Measurements from ENCODE around the gene FRS2.

DNA sequence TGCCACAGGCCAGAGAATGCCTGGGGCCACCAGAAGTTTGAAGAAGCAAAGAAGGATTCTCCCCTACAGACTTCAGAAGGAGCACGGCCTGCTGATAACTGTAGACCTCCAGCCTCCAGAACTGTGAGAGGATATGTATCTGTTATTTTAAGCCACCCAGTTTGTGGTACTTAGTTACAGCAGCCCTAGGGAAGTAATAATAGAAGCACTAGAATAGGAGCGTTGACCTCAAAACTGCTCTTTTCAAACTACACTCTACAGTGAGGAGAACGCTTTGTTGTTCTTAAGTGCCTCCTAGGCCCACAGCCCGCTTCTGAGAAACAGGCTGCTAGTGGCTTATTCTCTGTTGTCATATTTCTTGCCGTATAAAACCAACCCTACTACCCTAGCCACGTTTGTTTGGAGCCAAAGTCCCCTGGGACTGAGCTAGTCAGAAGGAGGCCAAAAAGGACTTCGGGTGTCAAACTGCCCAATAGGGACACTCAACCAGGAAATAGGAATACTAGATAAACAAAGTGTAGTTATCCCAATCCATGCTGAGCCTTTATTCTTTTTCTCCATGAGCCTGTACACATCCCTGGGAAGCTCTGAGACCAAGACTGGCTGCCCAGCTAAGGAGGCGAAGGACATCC lies 38.5 kb upstream of the FRS2 start:
- no peak for TF ChIP-seq TCF3 (IDR thresholded peaks at IDR 0.05; ENCODE audit: borderline replicate concordance, insufficient read depth, low read depth, low read length)
- TF ChIP-seq, protein P1, sequence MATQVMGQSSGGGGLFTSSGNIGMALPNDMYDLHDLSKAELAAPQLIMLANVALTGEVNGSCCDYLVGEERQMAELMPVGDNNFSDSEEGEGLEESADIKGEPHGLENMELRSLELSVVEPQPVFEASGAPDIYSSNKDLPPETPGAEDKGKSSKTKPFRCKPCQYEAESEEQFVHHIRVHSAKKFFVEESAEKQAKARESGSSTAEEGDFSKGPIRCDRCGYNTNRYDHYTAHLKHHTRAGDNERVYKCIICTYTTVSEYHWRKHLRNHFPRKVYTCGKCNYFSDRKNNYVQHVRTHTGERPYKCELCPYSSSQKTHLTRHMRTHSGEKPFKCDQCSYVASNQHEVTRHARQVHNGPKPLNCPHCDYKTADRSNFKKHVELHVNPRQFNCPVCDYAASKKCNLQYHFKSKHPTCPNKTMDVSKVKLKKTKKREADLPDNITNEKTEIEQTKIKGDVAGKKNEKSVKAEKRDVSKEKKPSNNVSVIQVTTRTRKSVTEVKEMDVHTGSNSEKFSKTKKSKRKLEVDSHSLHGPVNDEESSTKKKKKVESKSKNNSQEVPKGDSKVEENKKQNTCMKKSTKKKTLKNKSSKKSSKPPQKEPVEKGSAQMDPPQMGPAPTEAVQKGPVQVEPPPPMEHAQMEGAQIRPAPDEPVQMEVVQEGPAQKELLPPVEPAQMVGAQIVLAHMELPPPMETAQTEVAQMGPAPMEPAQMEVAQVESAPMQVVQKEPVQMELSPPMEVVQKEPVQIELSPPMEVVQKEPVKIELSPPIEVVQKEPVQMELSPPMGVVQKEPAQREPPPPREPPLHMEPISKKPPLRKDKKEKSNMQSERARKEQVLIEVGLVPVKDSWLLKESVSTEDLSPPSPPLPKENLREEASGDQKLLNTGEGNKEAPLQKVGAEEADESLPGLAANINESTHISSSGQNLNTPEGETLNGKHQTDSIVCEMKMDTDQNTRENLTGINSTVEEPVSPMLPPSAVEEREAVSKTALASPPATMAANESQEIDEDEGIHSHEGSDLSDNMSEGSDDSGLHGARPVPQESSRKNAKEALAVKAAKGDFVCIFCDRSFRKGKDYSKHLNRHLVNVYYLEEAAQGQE (IDR thresholded peaks at IDR 0.05; ENCODE audit: low read depth, low read length), result no peak
- TF ChIP-seq NFYB (IDR thresholded peaks at IDR 0.05; ENCODE audit: insufficient read depth, low read depth, low read length), result no peak
- no peak for TF ChIP-seq CEBPB (IDR thresholded peaks at IDR 0.05; ENCODE audit: borderline replicate concordance in 1 of 2, low read depth in 2 of 2, low read length in 2 of 2)
- TF ChIP-seq, protein P2, sequence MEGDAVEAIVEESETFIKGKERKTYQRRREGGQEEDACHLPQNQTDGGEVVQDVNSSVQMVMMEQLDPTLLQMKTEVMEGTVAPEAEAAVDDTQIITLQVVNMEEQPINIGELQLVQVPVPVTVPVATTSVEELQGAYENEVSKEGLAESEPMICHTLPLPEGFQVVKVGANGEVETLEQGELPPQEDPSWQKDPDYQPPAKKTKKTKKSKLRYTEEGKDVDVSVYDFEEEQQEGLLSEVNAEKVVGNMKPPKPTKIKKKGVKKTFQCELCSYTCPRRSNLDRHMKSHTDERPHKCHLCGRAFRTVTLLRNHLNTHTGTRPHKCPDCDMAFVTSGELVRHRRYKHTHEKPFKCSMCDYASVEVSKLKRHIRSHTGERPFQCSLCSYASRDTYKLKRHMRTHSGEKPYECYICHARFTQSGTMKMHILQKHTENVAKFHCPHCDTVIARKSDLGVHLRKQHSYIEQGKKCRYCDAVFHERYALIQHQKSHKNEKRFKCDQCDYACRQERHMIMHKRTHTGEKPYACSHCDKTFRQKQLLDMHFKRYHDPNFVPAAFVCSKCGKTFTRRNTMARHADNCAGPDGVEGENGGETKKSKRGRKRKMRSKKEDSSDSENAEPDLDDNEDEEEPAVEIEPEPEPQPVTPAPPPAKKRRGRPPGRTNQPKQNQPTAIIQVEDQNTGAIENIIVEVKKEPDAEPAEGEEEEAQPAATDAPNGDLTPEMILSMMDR (IDR thresholded peaks at IDR 0.05 in 2 of 3, conservative IDR thresholded peaks at IDR 0.05 in 1 of 3; ENCODE audit: control insufficient read depth in 2 of 3, extremely low read depth in 1 of 3, insufficient read depth in 1 of 3, low read depth in 3 of 3, low read length in 3 of 3), result no peak
- TF ChIP-seq POLR2A (IDR thresholded peaks at IDR 0.05; ENCODE audit: low read depth, low read length), result no peak
- TF ChIP-seq FOXM1 (IDR thresholded peaks at IDR 0.05; ENCODE audit: low read depth, low read length), result no peak
- TF ChIP-seq, protein P3, sequence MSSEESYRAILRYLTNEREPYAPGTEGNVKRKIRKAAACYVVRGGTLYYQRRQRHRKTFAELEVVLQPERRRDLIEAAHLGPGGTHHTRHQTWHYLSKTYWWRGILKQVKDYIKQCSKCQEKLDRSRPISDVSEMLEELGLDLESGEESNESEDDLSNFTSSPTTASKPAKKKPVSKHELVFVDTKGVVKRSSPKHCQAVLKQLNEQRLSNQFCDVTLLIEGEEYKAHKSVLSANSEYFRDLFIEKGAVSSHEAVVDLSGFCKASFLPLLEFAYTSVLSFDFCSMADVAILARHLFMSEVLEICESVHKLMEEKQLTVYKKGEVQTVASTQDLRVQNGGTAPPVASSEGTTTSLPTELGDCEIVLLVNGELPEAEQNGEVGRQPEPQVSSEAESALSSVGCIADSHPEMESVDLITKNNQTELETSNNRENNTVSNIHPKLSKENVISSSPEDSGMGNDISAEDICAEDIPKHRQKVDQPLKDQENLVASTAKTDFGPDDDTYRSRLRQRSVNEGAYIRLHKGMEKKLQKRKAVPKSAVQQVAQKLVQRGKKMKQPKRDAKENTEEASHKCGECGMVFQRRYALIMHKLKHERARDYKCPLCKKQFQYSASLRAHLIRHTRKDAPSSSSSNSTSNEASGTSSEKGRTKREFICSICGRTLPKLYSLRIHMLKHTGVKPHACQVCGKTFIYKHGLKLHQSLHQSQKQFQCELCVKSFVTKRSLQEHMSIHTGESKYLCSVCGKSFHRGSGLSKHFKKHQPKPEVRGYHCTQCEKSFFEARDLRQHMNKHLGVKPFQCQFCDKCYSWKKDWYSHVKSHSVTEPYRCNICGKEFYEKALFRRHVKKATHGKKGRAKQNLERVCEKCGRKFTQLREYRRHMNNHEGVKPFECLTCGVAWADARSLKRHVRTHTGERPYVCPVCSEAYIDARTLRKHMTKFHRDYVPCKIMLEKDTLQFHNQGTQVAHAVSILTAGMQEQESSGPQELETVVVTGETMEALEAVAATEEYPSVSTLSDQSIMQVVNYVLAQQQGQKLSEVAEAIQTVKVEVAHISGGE (CRISPR knock-in tag; IDR thresholded peaks at IDR 0.05), result no peak
- no peak for TF ChIP-seq CREB1 (IDR thresholded peaks at IDR 0.05; ENCODE audit: low read depth)
- no peak for TF ChIP-seq MYC (IDR thresholded peaks at IDR 0.05; ENCODE audit: insufficient read depth, insufficient read length, insufficient replicate concordance, low read length, severe bottlenecking)
- TF ChIP-seq, protein P4, sequence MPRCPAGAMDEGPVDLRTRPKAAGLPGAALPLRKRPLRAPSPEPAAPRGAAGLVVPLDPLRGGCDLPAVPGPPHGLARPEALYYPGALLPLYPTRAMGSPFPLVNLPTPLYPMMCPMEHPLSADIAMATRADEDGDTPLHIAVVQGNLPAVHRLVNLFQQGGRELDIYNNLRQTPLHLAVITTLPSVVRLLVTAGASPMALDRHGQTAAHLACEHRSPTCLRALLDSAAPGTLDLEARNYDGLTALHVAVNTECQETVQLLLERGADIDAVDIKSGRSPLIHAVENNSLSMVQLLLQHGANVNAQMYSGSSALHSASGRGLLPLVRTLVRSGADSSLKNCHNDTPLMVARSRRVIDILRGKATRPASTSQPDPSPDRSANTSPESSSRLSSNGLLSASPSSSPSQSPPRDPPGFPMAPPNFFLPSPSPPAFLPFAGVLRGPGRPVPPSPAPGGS (IDR thresholded peaks at IDR 0.05; ENCODE audit: borderline replicate concordance, insufficient read depth, low read depth, low read length, poor library complexity, severe bottlenecking), result no peak
- TF ChIP-seq NR2F1 (conservative IDR thresholded peaks at IDR 0.05), result no peak

Data from GM12878 (cell line).